LoVo (cell line): ENCODE data around the gene TWSG1.

Source experiments
- DNase-seq: peaks from one replicate; pipeline ENCODE4 v3.0.0-alpha.2; 2016; ENCODE audit warnings: low spot score

The TWSG1 gene

GRCh38 chr18:9334329-9334972 is at the start of gene TWSG1:
TSS of gene TWSG1 (plus strand) at chr18:9334773. CDS start at chr18:9337230, 2,457 bp downstream.
- DNase-seq, result peak; percentile 93

DNA sequence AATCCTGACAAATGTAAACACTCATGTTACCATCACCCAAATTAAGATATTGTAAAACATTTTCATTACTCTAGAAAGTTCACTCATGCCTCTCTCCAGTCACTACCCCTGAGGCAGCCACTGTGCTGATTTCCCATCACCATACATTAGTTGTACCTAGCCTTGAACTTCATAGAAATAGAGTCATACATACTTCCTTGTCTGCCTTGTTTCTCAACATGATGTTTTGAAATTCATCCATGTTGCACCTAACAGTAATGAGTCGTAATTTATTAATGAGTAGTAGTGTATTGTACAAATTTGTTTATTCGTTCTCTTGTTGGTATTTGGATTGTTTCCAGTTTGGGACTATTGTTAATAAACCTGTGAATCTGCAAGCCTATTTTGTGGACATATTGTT is 49.0 kb upstream of the TWSG1 start:
- DNase-seq, result no peak

- DNase-seq, result no peak
These were observed 47.5 kb upstream of the TWSG1 start for GRCh38 chr18:9287036-9287435.

GRCh38 chr18:9289698-9290097 is 44.9 kb upstream of the TWSG1 start:
- DNase-seq, result no peak

- no peak for DNase-seq
These were observed 44.4 kb upstream of the TWSG1 start for GRCh38 chr18:9290156-9290555.

- no peak for DNase-seq
These were observed 42.5 kb upstream of the TWSG1 start for GRCh38 chr18:9292047-9292446.

DNA sequence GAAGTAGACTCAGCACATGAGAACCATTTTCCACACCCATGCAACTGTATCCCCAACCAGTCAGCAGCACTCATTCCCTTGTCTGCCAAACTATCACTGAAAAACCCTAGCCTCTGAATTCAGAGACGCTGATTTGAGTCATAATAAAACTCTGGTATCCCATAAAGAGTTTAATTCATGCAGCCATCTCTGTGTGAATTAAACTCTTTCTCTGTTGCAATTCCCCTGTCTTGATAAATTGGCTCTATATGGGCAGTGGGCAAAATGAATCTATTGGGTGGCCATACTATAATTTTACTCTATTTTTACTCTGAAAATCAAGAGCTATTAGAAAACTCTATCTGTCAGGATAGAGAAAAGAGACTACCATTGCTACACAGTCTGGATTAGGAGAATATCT is 40.6 kb upstream of the TWSG1 start:
- DNase-seq, result no peak

GRCh38 chr18:9296233-9297006 is 38.2 kb upstream of the TWSG1 start:
- no peak for DNase-seq

GRCh38 chr18:9297007-9297393 is 37.6 kb upstream of the TWSG1 start:
- no peak for DNase-seq

- DNase-seq, result no peak
These were observed 30.0 kb upstream of the TWSG1 start for GRCh38 chr18:9304388-9305070.

GRCh38 chr18:9319333-9319732 is 15.2 kb upstream of the TWSG1 start:
- DNase-seq, result no peak

GRCh38 chr18:9321017-9321452 is 13.5 kb upstream of the TWSG1 start:
- DNase-seq, result no peak

- DNase-seq, result no peak
These were observed 12.8 kb upstream of the TWSG1 start for GRCh38 chr18:9321736-9322135.

GRCh38 chr18:9322744-9323143 is 11.8 kb upstream of the TWSG1 start:
- DNase-seq, result no peak

DNA sequence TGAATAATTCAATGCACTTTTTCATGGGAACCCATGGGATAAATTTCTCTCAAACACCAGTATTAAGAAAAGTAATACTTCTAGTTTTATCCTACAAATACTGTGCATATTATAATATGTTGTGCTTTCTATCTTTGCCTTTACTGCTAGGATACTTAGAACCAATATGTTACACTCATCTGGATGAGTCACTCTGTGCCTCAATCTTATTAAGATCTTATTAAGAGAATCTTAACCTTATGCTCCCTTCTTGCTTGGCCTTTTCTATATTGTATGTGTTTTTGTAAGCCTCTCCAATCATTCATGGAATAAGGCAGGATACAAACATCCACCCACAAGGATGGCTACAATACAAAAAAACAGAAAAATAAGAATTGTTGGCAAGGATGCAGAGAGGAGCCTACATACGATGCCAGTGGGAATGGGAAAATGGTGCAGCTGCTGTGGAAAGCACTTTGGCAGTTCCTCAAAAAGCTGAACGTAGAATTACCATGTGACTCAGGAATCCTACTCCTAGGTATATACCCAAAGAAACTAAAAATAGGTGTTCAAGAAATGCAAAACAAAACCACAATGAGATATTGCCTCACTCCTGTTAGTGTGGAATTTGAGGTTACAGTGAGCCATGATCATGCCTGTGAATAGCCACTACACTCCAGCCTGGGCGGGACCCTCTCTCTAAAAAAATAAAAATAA is 10.7 kb upstream of the TWSG1 start:
- DNase-seq, result no peak

DNA sequence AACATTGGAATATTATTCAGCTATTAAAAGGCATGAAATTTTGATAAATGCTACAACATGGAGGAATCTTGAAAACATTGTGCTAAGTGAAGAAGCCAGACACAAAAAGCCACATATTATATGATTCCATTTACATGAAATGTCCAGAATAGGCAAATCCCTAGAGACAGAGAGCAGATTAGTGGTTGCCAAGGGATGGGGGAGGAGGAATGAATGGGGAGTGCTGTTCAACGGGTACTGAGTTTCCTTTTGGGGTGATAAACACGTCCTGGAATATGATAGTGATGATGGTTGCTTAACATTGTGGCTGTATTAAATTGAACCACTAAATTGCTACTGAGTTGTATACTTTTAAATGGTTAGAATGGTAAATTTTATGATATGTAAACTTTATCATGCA is 8.9 kb upstream of the TWSG1 start:
- DNase-seq, result no peak

- no peak for DNase-seq
These were observed 5.8 kb upstream of the TWSG1 start for GRCh38 chr18:9328776-9329175.

DNA sequence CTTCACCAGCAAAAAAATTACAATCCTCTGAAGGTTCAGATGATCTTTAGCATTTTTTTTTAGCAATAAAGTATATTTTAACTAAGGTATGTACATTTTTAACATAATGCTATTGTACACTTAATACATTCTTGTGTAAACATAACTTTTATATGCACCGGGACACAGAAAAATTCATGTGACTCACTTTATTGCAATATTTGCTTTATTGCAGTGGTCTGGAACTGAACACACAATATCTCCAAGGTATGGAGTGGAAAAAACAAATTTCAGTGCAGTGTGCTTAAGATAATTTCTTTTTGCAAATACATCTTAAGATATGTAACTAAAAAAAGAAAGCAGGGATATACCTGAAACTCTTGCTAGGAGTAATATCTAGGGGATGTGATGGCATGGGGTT is 5.1 kb upstream of the TWSG1 start:
- no peak for DNase-seq

- no peak for DNase-seq
These were observed 4.2 kb upstream of the TWSG1 start for GRCh38 chr18:9330419-9330818.

GRCh38 chr18:9333441-9334328 is 888 bp upstream of the TWSG1 start:
- DNase-seq, result no peak

GRCh38 chr18:9334973-9335696 is 562 bp downstream of the TWSG1 start:
- peak; percentile 42 for DNase-seq
